HG03135 (cell line): Measurements from ENCODE around the gene CNTROB.

Experiments used
- ATAC-seq: cut with Tn5 transposase; IDR thresholded peaks from one replicate; pipeline ENCODE4 v1.9.1; 2021; ENCODE audit warnings: mild to moderate bottlenecking, moderate library complexity; ENCODE audit not compliant: unreplicated experiment

The CNTROB gene, protein sequence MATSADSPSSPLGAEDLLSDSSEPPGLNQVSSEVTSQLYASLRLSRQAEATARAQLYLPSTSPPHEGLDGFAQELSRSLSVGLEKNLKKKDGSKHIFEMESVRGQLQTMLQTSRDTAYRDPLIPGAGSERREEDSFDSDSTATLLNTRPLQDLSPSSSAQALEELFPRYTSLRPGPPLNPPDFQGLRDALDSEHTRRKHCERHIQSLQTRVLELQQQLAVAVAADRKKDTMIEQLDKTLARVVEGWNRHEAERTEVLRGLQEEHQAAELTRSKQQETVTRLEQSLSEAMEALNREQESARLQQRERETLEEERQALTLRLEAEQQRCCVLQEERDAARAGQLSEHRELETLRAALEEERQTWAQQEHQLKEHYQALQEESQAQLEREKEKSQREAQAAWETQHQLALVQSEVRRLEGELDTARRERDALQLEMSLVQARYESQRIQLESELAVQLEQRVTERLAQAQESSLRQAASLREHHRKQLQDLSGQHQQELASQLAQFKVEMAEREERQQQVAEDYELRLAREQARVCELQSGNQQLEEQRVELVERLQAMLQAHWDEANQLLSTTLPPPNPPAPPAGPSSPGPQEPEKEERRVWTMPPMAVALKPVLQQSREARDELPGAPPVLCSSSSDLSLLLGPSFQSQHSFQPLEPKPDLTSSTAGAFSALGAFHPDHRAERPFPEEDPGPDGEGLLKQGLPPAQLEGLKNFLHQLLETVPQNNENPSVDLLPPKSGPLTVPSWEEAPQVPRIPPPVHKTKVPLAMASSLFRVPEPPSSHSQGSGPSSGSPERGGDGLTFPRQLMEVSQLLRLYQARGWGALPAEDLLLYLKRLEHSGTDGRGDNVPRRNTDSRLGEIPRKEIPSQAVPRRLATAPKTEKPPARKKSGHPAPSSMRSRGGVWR

DNA sequence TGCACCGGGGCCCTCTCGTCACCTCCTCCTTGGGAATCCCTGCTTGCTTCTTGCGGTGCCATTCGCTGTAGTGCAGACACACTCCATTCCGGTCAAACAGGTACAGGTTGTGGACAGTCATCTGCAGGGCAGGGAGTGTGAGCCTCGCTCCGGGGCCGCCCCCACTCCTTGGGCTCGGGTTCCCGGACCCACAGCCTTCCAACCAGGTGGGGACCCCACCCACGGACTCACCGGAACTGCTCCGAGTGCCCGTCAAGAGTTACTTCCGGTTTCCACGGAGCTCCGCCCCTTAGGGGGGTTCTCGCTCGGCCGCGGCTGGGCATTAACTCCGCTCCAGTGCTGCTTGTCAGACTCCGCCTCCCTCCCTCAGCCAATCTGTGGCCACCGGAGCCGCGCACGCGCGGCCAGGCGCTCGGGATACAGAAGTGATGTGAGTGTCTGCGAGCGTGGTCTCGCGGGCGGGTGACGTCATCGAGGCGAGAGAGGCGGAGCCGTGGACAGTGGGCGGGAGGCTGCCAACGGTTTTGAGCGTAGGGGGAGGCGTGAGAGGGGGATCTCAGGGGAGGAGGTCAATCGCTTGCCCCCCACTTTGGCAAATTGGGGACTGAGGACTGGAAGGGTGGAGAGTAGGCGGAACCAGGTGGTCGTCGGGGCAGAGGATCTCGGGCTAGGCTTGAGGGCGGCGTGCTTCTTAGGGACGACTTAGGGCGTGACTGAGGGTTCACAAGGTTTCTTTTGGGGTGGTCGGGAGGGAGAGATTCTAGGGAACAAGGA, at the start of gene CNTROB, which contains the start of gene TRAPPC1:
TSS of gene CNTROB (plus strand) at position 498 of the 774 bp plus-strand sequence. CDS start 874 bp downstream, outside the sequence.
TSS of gene TRAPPC1 (minus strand) at position 238 of the 774 bp plus-strand sequence. CDS start at position 121, 117 bp downstream.
- ATAC-seq = peak; percentile 94

DNA sequence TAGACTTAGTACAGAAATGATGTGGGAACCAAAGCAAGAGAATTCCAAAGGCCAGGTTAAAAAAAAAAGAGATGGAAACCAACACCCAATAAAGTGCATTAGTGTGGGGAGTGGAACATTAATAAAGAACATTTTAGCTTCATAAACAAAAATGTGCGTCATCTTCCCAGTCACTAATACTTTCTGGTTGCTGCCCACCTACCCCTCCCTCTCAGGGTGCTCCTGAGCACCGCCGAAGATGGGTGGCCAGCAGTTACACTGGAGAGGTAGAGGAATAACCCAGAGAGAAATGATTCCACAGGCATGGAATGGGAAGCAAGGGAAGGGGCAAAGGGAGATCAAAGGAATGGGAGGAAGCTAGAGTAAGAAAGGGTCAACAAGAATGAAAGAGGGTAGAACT, 49.4 kb upstream of the CNTROB start:
- ATAC-seq = no peak

DNA sequence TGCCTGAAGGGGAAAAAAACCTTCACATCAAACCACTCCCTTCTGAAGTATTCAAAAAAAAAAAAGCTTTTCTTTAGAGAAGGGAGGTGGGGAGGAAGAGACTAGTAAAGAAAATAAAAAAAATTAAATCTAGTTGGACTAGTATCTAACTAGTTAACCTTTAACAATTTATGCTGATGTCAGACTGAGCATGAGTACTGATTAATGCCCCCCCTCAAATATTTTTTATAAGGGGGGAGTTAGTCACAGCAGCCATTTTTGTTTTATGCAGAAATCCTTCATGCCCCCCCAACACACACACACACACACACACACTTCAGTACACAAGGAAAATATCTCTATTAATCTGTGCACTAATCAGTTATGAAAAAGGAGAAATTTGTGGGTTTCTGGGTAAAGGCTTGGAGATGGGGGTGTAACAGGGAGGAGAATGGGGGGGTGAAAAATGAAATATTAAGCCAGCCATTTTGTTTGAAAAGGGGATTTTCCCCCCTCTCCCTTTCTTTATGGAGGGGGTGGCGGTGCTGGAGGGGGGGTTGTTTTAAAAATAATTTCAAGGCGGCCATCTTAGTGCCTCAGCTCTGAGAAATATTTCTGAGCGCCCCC, 48.1 kb upstream of the CNTROB start:
- no peak for ATAC-seq

DNA sequence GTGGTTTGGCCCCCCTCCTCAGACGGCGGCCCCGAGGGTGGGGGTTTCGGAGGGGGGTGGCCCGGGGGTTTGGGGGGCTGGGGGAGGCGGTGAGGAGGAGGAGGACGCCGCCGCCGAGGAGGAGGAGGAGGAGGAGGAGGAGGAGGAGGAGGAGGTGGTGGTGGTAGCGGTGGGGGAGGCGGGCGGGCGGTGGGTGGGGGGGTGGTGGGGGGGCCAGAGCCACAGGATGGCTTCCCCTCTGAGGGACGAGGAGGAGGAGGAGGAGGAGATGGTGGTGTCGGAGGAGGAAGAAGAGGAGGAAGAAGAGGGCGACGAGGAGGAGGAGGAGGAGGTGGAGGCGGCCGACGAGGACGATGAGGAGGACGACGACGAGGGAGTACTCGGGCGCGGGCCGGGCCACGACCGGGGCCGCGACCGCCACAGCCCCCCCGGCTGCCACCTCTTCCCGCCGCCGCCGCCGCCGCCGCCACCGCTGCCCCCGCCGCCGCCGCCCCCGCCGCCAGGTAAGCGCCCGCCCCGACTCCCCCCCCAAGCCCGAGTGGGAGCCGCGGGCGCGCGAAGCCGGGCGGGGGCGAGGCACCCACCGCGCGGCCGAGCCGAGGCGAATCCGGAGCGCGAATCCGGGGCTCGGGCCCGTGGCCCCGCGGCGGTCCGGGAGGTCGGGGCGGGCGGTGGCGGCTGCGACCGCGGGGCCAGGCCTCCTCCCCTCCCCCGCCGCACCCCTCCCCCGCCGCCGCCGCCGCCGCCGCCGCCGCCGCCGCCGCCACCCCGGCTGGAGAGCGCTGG, 47.2 kb upstream of the CNTROB start:
- no peak for ATAC-seq

DNA sequence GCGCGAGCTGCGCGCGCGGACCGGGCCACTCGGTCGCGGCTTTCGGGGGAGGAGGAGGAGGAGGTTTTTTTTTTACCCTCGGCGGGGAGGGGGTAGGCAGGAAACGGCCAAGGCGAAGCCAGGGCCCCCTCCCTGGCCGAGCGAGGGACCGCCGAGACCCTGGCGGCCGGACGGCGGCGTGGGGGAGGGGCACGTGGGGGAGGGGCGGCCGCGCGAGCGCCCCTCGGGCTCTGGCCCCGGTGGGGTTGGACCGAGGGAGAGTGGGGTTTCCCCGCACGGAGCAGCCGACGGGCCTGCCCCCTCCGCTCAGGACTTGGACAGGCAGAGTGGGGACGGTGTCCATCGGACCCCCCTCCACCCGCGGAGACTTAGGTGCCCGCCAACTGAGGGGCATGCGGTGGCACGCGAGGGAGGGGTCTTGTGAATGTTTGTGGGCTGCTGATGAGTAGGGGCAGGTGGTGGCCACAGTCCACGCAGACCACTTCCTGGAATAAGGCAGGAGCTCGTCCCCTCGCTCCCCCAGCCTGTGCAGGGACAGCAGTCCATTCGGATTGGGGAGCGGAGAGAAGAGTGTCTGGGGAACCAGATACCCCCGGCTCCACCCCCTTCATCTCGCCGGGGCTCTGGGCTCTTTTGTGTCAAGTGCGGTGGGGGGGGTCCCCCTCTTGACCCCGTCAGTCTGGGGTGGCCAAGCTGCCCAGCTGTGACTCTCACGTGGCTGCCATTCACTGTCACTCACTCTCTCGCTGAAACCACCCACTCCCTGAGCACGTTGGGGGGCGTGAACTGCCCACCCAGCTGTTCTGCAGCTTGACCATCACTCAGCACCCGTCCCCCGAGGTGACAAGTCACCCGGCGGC, 46.4 kb upstream of the CNTROB start:
- no peak for ATAC-seq

DNA sequence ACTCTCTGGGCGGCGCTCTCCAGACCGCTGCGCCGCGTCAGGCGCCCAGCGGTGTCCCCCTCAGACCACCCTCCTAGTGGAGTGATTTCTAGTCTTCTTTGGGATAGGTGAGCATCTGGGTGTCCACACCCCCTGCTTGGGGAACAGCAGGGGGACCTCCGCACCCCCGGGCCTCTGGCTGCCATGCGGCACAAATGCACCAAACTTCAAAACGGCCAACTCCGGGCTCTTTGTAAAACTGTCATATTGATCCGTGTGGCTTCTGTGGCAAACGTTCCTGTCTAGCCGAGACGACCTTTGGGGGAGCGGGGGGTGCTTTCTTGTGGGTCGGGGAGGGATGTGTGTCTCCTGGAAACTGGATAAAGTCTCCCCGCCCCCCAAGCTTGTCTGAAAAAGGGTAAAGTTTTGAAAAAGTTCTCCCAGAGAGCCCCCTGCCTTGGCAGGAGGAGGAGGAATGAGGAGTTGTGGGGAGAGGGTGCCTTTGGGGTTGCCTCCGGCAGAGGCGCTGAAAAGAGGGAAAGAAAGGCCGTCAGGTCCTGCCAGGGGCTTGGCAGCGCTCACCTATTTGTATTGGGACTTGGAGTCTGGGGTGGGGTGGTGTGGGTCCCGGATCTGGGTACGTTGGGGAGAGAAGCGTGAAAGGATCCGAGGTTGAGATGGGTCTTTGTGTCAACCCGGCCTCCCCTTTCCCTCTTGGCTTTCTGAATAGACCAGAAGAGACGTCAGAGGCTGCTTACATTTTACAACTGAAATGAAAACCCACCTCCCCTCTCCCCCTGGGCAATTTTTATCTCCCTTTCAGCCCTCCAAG, 45.6 kb upstream of the CNTROB start:
- ATAC-seq = no peak

DNA sequence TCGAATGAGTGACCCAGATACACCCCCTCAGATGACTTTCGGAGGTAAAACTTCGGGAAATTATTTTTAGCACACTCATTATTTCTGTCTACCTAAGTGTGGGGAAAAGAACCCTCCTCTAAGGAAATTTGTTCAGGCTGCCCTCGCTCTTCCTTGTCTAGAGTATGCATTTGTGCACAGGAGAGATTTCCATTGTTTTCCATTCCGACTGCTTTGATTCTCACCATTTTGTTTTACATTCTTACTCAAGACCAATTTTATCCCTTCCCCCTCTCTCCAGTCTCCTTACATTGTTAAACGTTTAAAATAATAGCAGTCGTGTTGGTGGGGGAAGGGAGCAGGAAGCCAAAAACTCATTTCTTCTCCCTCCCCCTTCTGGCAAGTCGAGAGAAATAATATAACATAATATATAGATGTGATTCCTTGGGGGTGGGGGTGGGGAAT, 44.9 kb upstream of the CNTROB start:
- no peak for ATAC-seq

DNA sequence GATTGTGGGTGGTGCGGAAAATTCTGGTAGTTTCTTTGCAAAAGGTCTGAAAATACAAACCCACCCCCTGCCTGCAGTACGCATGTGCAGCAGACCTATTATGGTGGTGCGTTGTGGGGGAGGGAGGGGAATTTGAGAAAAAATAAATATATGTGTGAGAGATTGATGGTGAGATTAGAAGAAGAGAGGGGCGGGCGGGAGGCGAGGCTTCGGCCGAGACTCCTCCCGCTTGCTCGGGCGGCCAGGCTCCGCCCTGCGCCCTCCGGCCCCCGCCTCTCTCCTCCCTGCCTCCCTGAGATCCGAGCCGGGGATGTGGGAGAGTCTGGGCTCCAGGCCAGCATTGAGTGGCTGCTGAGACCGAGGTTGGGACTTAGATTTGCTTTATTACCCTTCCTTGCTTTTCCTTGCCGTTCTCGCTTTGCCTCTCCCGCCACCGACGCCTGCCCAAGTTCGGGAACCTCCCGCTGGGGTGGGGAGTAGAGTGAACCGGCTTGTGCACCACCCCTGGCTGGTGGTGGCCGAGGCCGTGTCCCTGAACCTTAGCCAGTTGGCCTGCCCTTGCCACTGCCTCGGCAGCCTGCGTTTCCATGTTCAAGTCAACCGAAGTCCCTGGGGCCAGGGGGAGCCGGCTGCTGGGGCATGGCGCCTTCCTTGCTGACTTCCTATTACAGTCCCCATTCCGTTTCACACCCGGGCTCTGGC, 44.4 kb upstream of the CNTROB start:
- ATAC-seq = no peak

DNA sequence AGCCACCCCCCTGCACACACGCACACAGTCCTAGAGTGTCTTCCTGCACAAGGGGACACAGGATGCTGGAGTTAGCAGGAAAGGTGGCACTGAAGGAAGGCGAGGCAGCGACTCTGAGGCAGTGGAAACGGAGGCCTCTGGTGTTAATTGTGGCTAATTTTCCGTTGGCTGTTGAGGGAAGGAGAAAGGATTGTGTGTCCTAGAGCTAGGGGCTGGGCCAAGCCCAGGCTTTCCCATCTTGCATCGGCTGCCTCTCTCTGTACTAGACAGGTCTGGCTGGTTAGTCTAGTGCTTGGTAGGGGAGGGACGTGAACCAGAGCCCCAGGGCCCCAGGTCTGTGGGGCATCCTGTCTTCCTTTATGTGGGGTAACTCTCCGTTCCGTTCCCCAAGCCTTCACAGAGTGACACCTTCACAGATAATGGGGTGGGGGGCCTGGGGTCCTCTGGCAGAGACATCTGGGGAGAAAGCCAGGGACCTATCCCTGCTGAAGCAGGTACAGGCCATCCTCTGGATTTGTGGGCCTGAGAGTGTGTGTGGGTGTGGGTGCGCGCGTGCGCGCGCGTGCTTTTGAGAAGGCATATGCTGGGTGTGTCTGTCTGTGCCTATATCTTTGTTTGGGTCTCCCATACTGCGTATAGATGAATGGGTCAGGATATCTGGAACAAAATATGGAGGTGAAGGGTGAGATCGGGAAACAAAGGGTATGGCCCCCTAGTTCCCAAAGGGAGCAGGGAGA, 43.7 kb upstream of the CNTROB start, which contains the start of gene CHD3:
TSS of gene CHD3 (plus strand) at position 606 of the 737 bp plus-strand sequence. CDS start 212 bp downstream, outside the sequence.
- ATAC-seq = no peak

DNA sequence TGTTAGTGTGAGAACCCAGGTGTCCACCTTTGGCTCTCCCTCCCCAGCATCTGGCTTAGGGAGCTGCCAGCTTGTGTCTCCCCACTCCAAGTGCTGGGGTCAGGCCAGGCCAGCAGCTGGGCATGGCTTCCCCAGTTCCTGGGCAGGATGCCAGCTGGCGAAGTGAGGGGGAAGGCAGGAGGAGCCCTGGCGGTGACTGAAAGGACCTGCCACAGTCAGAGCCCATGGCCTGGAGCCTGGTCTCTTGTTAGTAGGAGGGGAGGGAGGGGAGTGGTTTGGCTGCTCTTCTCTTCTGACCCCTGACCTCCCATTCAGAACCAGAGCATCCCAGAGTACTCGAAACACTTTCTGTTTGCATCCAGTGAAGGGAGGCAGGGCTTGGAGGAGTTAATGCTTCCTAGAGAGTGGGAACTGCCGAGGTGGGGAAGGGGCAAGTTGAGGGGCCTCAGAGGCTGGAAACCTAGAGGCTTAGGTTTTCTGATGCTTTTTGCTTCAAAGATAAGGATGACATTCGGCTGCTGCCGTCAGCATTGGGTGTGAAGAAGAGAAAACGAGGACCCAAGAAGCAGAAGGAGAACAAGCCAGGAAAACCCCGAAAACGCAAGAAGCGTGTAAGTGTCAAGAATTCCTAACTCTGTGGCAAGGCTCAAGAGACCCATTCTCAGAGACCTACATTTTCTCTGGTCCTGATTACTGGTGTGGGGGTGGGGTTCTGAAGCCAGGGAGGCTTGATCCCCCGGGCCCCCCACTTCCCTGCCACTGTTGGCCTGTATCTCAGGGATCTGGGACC, 42.6 kb upstream of the CNTROB start:
- no peak for ATAC-seq

DNA sequence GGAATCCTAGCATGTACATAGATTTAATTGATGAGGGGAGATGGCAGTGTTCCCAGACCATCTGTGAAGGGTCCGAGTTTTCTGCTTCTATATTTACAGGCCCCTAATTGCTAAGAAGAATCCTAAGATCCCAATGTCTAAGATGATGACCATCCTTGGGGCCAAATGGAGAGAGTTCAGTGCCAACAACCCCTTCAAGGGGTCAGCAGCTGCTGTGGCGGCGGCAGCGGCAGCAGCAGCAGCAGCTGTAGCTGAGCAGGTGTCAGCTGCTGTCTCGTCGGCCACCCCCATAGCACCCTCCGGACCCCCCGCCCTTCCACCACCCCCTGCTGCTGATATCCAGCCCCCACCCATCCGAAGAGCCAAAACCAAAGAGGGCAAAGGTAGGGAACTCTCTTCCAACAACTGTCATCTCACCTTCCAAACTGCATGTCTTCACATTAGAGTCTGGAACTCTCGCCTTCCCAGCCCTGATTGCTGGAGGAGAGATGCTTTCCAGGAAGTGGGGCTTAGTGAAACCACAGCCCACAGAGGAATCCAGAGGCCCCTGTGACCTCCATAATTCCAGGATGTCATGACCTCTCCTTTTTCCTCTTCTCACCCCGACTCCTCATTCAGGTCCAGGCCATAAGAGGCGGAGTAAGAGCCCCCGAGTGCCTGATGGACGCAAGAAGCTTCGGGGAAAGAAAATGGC, 38.7 kb upstream of the CNTROB start:
- ATAC-seq = no peak

DNA sequence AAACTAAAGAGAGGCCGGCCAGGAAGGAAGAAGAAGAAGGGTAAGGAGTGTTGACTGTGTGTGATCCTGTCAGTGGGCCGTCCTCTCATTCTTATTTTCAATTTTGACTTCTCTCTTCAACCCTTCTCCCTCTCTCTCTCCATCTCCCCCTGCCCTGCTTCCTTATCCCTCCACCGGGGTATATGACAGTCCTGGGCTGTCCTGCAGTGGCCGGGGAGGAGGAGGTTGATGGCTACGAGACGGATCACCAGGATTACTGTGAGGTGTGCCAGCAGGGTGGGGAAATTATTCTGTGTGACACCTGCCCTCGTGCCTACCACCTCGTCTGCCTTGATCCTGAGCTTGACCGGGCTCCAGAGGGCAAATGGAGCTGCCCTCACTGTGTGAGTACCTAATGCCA, 37.8 kb upstream of the CNTROB start:
- no peak for ATAC-seq

DNA sequence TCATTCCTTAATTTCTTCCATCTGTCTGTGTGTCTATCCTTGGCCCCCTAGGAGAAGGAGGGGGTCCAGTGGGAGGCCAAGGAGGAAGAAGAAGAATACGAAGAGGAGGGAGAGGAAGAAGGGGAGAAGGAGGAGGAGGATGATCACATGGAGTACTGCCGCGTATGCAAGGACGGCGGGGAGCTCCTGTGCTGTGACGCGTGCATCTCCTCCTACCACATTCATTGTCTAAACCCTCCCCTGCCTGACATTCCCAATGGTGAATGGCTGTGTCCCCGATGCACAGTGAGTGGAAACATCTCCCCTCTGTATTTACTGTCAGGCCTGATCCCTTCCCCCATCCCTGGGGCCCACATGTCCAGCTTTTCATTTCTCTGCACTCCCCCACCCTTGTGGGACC, 37.1 kb upstream of the CNTROB start:
- ATAC-seq = no peak

DNA sequence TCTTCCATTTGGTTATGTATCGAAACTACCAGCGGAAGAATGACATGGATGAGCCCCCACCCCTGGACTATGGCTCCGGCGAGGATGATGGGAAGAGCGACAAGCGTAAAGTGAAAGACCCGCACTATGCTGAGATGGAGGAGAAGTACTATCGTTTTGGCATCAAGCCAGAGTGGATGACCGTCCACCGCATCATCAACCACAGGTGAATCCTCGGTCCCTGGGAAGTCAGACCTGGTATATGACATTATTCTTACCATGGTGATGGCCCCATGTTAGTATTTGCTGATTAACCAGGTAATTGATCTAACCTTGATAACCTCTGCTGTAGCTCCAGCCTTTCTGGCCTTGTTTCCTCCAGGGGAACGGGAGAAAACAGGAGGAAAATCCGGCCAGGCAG, 34.9 kb upstream of the CNTROB start:
- no peak for ATAC-seq

DNA sequence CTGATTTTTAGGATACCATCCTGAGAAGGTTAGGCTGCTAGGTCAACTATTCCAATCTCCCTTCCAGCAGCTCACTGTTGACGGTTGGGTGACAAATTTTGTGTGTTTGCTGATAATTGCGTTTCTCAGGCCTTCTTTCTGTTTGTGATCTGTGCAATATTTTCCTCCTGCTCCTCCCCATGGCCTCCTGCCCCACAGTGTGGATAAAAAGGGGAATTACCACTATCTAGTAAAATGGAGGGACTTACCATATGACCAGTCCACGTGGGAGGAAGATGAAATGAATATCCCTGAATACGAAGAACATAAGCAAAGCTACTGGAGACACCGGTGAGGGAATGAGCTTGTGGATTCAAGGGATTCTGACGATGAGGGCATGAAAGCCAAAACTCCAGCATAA, 34.2 kb upstream of the CNTROB start:
- ATAC-seq = no peak
